ENCODE data around the gene DCDC2C. TPM values are rescaled to one million over a fixed set of nuclear protein-coding genes. Genes with fewer than 3 reads are reported as not detected.

DCDC2C gene
- total and polyA plus RNA-seq, 2 donors (not counting 3 experiments of a cell fraction or from before 2014, with no cell fraction given), result not detected

- Histone ChIP-seq H3K27ac (ENCODE audit: insufficient read depth, low read depth, low read length) (no peak overlapping the region), H3K9me1 (replicated peaks; ENCODE audit: control insufficient read depth, extremely low read depth, insufficient read depth, low read length) (no peaks in the 10 kb centered on the region), H3K4me3 (replicated peaks in 1 of 3; ENCODE audit: insufficient read depth in 1 of 3, low read depth in 1 of 3, low read length in 3 of 3) (no peak overlapping the region), H3K4me2 (ENCODE audit: insufficient read depth, low read length) (no peak overlapping the region), H2AFZ (ENCODE audit: low read depth, low read length) (no peak overlapping the region), H3K9ac (replicated peaks; ENCODE audit: extremely low read depth, insufficient read depth, low read length) (no peak overlapping the region), H3K27me3 (ENCODE audit: control insufficient read depth in 2 of 2, insufficient read depth in 2 of 2, low read length in 2 of 2) (no peaks in the 10 kb centered on the region), H3K4me1 (ENCODE audit: control insufficient read depth, extremely low read depth, insufficient read depth, low read length) (no peaks in the 10 kb centered on the region), H3K9me3 (replicated peaks; ENCODE audit: control insufficient read depth, insufficient read depth, low read length) (no peaks in the 10 kb centered on the region), H3K36me3 (ENCODE audit: control insufficient read depth in 2 of 2, extremely low read depth in 1 of 2, insufficient read depth in 2 of 2, low read length in 2 of 2) (no peaks in the 10 kb centered on the region), H4K20me1 (replicated peaks; ENCODE audit: control insufficient read depth, extremely low read depth, insufficient read depth, low read length) (no peaks in the 10 kb centered on the region), H3K79me2 (ENCODE audit: control insufficient read depth, insufficient read depth, low read length) (no peaks in the 10 kb centered on the region)
- DNase-seq (ENCODE audit: low read depth, low spot score), result no peak
- FAIRE-seq, result no peak
- CTCF ChIA-PET, result interaction anchor here (1.3 kb wide), 1 partner anchor 28 kb away, joined by 3 read pairs; no protein-coding TSS in a partner anchor
- TF ChIP-seq EZH2 (IDR thresholded peaks at IDR 0.05; ENCODE audit: borderline replicate concordance, low read depth, low read length, severe bottlenecking) (no peak), CTCF (IDR thresholded peaks at IDR 0.05; ENCODE audit: extremely low read depth in 1 of 2, insufficient read depth in 1 of 2, low read depth in 1 of 2, low read length in 2 of 2) (no peak), POLR2A (IDR thresholded peaks at IDR 0.05; ENCODE audit: low read depth, low read length) (no peak), MAX (IDR thresholded peaks at IDR 0.05; ENCODE audit: insufficient read depth, insufficient read length) (no peak)
- no TSS peak for BruUV-seq (replicated peaks)
- dilution Hi-C loops (cut with MboI; ENCODE audit: extremely low pct_ligation_motif_present, low sequenced_read_pairs), result no loop called here
- POLR2A ChIA-PET, result no interaction called here
- intact Hi-C loops (cut with micrococcal nuclease), result no loop called here
These were observed 39.3 kb upstream of the DCDC2C start for GRCh38 chr2:3664118-3664517.

- Histone ChIP-seq H3K79me2 (ENCODE audit: control insufficient read depth, insufficient read depth, low read length) (no peaks in the 10 kb centered on the region), H3K27me3 (ENCODE audit: control insufficient read depth in 2 of 2, insufficient read depth in 2 of 2, low read length in 2 of 2) (no peaks in the 10 kb centered on the region), H3K4me1 (ENCODE audit: control insufficient read depth, extremely low read depth, insufficient read depth, low read length) (no peaks in the 10 kb centered on the region), H3K4me2 (ENCODE audit: insufficient read depth, low read length) (no peak overlapping the region), H3K9me1 (replicated peaks; ENCODE audit: control insufficient read depth, extremely low read depth, insufficient read depth, low read length) (no peaks in the 10 kb centered on the region), H2AFZ (ENCODE audit: low read depth, low read length) (no peak overlapping the region), H4K20me1 (replicated peaks; ENCODE audit: control insufficient read depth, extremely low read depth, insufficient read depth, low read length) (no peaks in the 10 kb centered on the region), H3K4me3 (replicated peaks in 1 of 3; ENCODE audit: insufficient read depth in 1 of 3, low read depth in 1 of 3, low read length in 3 of 3) (no peak overlapping the region), H3K9me3 (replicated peaks; ENCODE audit: control insufficient read depth, insufficient read depth, low read length) (no peaks in the 10 kb centered on the region), H3K9ac (replicated peaks; ENCODE audit: extremely low read depth, insufficient read depth, low read length) (no peak overlapping the region), H3K27ac (ENCODE audit: insufficient read depth, low read depth, low read length) (no peak overlapping the region), H3K36me3 (ENCODE audit: control insufficient read depth in 2 of 2, extremely low read depth in 1 of 2, insufficient read depth in 2 of 2, low read length in 2 of 2) (no peaks in the 10 kb centered on the region)
- ChIA-PET CTCF (interaction anchor here (0.9 to 1.3 kb wide), 2 partner anchors 8 to 27 kb away, joined by 3 read pairs; no protein-coding TSS in a partner anchor), POLR2A (no interaction called here)
- dilution Hi-C loops (cut with MboI; ENCODE audit: extremely low pct_ligation_motif_present, low sequenced_read_pairs), result no loop called here
- FAIRE-seq (no peak), DNase-seq (ENCODE audit: low read depth, low spot score) (no peak)
- no TSS peak for BruUV-seq (replicated peaks)
- TF ChIP-seq GATA2 (IDR thresholded peaks at IDR 0.05; ENCODE audit: insufficient read depth, insufficient read length, low read depth, low read length) (no peak), EZH2 (IDR thresholded peaks at IDR 0.05; ENCODE audit: borderline replicate concordance, low read depth, low read length, severe bottlenecking) (no peak), MYC (IDR thresholded peaks at IDR 0.05; ENCODE audit: low read depth, low read length) (no peak), MAX (IDR thresholded peaks at IDR 0.05; ENCODE audit: insufficient read depth, insufficient read length) (no peak), FOS (IDR thresholded peaks at IDR 0.05; ENCODE audit: borderline replicate concordance, insufficient read depth, low read length) (no peak), JUN (IDR thresholded peaks at IDR 0.05; ENCODE audit: borderline replicate concordance, insufficient read depth, insufficient read length, low read depth) (no peak), POLR2A (IDR thresholded peaks at IDR 0.05; ENCODE audit: low read depth, low read length) (no peak), POLR2AphosphoS5 (IDR thresholded peaks at IDR 0.05; ENCODE audit: insufficient read depth, low read depth, low read length) (no peak), CTCF (IDR thresholded peaks at IDR 0.05; ENCODE audit: extremely low read depth in 1 of 2, insufficient read depth in 1 of 2, low read depth in 1 of 2, low read length in 2 of 2) (no peak)
- intact Hi-C loops (cut with micrococcal nuclease), result no loop called here
These were observed 38.5 kb upstream of the DCDC2C start for GRCh38 chr2:3664925-3665324.
